GM06990 (cell line): ENCODE data around the gene HOXA1.

Experiments used
- DNase-seq: peaks from one replicate; pipeline ENCODE4 v3.0.0-alpha.2; 2011; ENCODE audit not compliant: insufficient read length; ENCODE audit errors: extremely low read depth
- H3K27me3 ChIP-seq: replicated peaks from 2 replicates; pipeline ENCODE4 v1.6.0; 2011; ENCODE audit warnings: low read length; ENCODE audit not compliant: control insufficient read depth, insufficient read depth
- H3K36me3 ChIP-seq: 2 replicates; pipeline ENCODE4 v1.5.1; 2011; ENCODE audit warnings: low read length; ENCODE audit not compliant: control insufficient read depth, insufficient read depth
- H3K4me3 ChIP-seq: replicated peaks from 2 replicates; pipeline ENCODE4 v1.5.1; 2011; ENCODE audit warnings: low read depth, mild to moderate bottlenecking, control low read depth, low read length
- CTCF ChIP-seq: IDR thresholded peaks from 2 replicates; pipeline ENCODE4 v1.5.1; 2011; ENCODE audit warnings: low read length, control low read depth, mild to moderate bottlenecking, inconsistent platforms; ENCODE audit not compliant: insufficient read depth, poor library complexity, severe bottlenecking

Gene HOXA1

GRCh38 chr7:27104341-27105058 is 8.7 kb upstream of the HOXA1 start:
- H3K36me3 ChIP-seq = no peaks in the 10 kb centered on the region
- no peak for DNase-seq
- H3K4me3 ChIP-seq = no peak overlapping the region
- H3K27me3 ChIP-seq = no peaks in the 10 kb centered on the region
- TF ChIP-seq CTCF = no peak

GRCh38 chr7:27103489-27104226 is 7.9 kb upstream of the HOXA1 start:
- Histone ChIP-seq H3K27me3 (no peaks in the 10 kb centered on the region), H3K4me3 (no peak overlapping the region), H3K36me3 (no peaks in the 10 kb centered on the region)
- no peak for TF ChIP-seq CTCF
- DNase-seq = no peak

GRCh38 chr7:27102581-27103442 is 7.0 kb upstream of the HOXA1 start, which contains the start of gene HOXA2:
TSS of gene HOXA2 (minus strand) at chr7:27102683. CDS start at chr7:27102500, 183 bp downstream.
- TF ChIP-seq CTCF = no peak
- no peaks in the 10 kb centered on the region for H3K27me3 ChIP-seq
- DNase-seq = no peak
- no peaks in the 10 kb centered on the region for H3K36me3 ChIP-seq
- H3K4me3 ChIP-seq = no peak within 1 kb of the TSS

GRCh38 chr7:27101957-27102580 is 6.3 kb upstream of the HOXA1 start:
- H3K27me3 ChIP-seq = no peaks in the 10 kb centered on the region
- no peak overlapping the region for H3K4me3 ChIP-seq
- no peaks in the 10 kb centered on the region for H3K36me3 ChIP-seq
- no peak for TF ChIP-seq CTCF
- no peak for DNase-seq

GRCh38 chr7:27101171-27101956 is 5.6 kb upstream of the HOXA1 start:
- Histone ChIP-seq H3K36me3 (no peaks in the 10 kb centered on the region), H3K4me3 (no peak overlapping the region), H3K27me3 (no peaks in the 10 kb centered on the region)
- TF ChIP-seq CTCF = no peak
- DNase-seq = no peak
